Memory B cell (primary cell): ENCODE results near the gene PRKG2.

ENCODE experiments used
- ATAC-seq: fragments of 150-1000 bp; cut with Tn5 transposase; 2 replicates; pipeline ENCODE4 v1.10.0; 2021; ENCODE audit warnings: low read depth, mild to moderate bottlenecking, moderate library complexity
- DNase-seq, 2 donors: peaks; one replicate each; pipeline ENCODE4 v3.0.0; 2022; ENCODE audit warnings: low spot score in 2 of 2
- H3K27ac Mint-ChIP-seq: one replicate; pipeline ENCODE4 v1.8.0; 2022; ENCODE audit warnings: mild to moderate bottlenecking, moderate library complexity, mixed read lengths
- H3K27me3 Mint-ChIP-seq: one replicate; pipeline ENCODE4 v1.8.0; 2022; ENCODE audit warnings: mixed read lengths
- H3K36me3 Mint-ChIP-seq: one replicate; pipeline ENCODE4 v1.8.0; 2022; ENCODE audit warnings: mild to moderate bottlenecking, mixed read lengths
- H3K4me1 Mint-ChIP-seq: one replicate; pipeline ENCODE4 v1.8.0; 2022; ENCODE audit warnings: mixed read lengths
- H3K4me3 Mint-ChIP-seq: one replicate; pipeline ENCODE4 v1.8.0; 2022; ENCODE audit warnings: mild to moderate bottlenecking, moderate library complexity, mixed read lengths
- H3K9me3 Mint-ChIP-seq: one replicate; pipeline ENCODE4 v1.8.0; 2022; ENCODE audit warnings: mixed read lengths

PRKG2 gene, protein sequence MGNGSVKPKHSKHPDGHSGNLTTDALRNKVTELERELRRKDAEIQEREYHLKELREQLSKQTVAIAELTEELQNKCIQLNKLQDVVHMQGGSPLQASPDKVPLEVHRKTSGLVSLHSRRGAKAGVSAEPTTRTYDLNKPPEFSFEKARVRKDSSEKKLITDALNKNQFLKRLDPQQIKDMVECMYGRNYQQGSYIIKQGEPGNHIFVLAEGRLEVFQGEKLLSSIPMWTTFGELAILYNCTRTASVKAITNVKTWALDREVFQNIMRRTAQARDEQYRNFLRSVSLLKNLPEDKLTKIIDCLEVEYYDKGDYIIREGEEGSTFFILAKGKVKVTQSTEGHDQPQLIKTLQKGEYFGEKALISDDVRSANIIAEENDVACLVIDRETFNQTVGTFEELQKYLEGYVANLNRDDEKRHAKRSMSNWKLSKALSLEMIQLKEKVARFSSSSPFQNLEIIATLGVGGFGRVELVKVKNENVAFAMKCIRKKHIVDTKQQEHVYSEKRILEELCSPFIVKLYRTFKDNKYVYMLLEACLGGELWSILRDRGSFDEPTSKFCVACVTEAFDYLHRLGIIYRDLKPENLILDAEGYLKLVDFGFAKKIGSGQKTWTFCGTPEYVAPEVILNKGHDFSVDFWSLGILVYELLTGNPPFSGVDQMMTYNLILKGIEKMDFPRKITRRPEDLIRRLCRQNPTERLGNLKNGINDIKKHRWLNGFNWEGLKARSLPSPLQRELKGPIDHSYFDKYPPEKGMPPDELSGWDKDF

DNA sequence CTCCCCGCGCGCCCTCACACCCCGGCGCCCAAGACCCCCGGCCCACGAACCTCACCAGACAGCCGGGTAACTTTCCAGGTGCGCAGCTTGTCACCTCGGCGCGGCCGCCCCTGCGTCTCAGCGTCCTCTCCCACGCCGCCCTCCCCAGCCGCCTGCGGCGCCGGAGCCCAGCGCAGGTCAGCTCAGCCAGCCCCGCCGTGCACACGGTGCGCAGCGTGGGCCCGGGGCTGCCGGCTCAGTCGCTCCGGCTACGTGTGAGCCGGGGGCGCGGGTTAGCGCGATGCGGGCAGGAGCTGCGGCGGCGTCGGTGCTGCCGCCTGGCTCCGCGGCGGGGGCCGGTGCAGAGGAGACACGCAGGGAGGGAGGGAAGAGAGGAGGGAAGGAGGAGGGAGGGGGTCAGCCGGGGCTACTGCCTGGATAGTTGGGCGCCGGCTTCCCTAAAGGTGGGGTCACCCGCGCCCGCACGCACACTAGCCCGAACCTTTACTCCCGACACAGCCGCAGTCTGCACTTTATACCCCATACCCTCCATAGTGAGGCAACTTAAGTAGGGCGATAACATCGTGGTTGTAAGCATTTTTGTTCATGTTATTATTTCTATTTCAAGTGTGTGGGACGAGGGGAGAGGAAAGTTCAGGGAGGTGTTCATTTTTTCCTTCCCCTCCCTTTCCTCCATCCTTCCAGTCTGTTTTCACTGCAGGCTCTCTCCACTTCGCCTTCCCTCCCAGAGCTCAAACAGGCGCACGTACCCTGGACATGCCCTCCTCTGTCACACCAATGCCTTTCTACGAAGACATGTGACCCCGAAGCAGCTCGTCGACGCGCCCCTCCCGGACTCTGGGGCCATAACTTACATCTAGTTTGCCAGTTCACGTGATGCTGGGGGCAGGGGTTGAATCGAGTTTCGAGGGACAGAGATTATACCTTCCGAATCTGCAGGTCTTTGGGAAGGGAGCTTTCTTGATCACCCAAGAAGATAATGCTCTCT, at the start of gene PRKG2:
Gene PRKG2 (minus strand): TSS at position 342 of the 988 bp plus-strand sequence. CDS start 10,175 bp downstream, outside the sequence.
- Mint-ChIP-seq H3K27ac (no peak within 1 kb of the TSS), H3K4me1 (peaks cover 2% of the 10 kb centered on the region), H3K27me3 (peaks cover 8% of the 10 kb centered on the region), H3K4me3 (no peak within 1 kb of the TSS), H3K9me3 (peaks cover under 1% of the 10 kb centered on the region), H3K36me3 (no peaks in the 10 kb centered on the region)
- DNase-seq = no peak
- no peak for ATAC-seq

DNA sequence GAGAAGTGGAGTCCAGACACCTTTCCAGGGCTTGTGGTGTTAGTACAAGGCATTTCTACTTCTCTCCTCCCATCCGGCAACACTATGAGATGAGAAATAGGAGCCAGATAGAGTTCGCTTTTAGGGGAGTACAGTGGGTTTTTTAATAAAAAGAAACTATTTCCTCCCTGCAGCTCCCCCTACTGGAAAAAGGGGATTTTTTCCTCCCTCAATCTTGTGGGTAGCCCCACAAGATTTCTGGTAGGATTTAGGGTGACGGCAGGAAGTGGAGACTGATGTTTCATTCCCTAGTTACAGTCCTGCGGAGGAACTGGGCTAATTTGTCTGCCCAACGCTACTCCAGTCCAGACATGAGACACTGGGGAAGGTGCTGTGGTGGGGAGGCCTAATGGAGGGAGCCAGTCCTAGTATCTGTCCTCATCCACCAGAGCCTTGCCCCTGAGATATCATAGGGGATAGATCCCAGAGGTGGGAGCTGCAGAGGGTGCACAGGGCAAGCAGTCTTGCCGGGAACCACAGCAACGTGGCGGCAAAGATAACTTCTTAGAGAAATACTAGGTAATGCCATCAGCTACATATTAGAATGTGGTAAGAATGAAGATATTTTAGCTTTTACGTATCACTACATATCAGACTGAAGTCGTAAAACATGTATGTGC, 45.5 kb upstream of the PRKG2 start:
- Mint-ChIP-seq H3K27me3 (no peaks in the 10 kb centered on the region), H3K4me3 (no peak overlapping the region), H3K36me3 (no peaks in the 10 kb centered on the region), H3K9me3 (peaks cover 5% of the 10 kb centered on the region), H3K27ac (no peak overlapping the region), H3K4me1 (no peaks in the 10 kb centered on the region)
- ATAC-seq = no peak
- DNase-seq = no peak

DNA sequence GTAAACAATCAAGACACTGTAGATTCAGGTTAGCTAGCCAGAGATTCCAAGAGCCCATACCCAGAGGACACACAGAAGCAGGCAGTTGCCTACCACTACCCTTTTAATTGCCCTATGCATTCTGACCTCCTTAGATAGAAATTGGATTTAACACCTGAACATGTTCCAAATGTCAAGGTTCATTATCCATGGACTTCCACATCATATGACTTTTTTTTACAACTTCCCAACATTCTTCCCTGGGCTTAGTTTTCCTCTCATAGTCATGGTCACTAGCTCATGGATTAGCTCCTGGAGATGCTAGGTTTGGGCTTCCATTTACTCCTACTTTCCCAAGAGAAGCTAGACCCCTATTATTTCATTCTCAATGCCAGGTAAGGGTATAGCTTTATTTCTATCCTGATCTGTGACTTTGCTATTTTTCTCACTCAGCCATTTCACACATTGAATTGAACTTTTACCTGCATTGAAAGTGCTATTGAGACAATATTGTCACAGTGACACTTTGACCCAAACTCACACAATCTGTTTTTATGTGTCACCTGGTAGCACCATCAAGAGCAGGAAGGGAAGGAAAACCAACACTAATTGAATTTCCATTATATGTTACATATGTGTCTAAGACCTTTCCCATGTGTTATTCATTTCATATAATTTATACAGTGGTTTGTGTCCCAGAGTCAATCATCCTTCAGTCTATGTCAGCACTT, 44.0 kb upstream of the PRKG2 start:
- Mint-ChIP-seq H3K27me3 (no peaks in the 10 kb centered on the region), H3K27ac (no peak overlapping the region), H3K9me3 (peaks cover 1% of the 10 kb centered on the region), H3K36me3 (no peaks in the 10 kb centered on the region), H3K4me3 (no peak overlapping the region), H3K4me1 (no peaks in the 10 kb centered on the region)
- DNase-seq (no peak), ATAC-seq (no peak)

GRCh38 chr4:81257816-81258215, 42.8 kb upstream of the PRKG2 start:
- Mint-ChIP-seq H3K4me3 (no peak overlapping the region), H3K36me3 (no peaks in the 10 kb centered on the region), H3K27me3 (peaks cover 3% of the 10 kb centered on the region), H3K27ac (no peak overlapping the region), H3K4me1 (no peaks in the 10 kb centered on the region), H3K9me3 (peaks cover 1% of the 10 kb centered on the region)
- no peak for ATAC-seq
- no peak for DNase-seq

- Mint-ChIP-seq H3K27ac (no peak overlapping the region), H3K27me3 (peaks cover 3% of the 10 kb centered on the region)
Observed at GRCh38 chr4:81257021-81257420, 42.0 kb upstream of the PRKG2 start.

DNA sequence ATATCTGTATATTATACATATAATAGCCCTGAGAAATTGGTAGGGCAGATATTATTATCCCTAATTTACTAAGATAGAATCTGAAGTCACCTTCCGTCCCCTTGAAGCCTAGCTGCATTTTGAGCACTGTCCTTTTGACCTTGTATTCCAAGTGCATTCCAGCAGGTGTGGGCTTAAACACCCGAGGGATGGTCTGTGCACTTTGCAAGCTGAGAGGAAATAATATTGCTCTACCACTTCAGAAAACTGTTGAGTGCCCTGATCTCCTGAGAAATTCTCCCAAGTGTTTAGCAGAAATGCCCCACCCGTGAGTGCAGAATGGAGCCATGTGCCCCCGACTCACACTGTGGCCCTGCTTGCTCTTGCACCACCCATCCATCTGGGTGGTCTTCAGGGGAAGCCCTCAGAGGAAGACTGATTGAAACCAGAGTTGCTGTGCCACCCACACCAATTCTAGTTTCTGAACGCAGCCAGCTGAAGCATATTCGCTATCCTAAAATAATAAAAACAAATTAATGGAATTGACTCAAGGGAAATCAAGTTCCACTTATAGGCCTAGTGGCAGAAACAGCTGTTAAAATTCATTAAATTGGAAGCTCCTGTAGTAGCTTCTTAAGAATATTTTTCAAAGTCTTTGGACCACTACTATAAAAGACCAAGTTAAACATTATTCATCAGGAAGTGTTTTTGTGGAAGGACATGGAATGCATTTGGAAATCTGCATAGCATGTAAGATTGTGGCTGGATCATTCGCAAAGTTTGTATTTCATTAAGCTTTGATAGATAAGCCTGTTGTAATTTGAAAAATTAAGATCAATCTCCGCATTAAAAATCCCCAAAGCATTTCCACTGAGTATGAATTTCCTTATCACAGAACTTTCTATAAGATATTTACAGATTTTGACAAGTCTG, 41.3 kb upstream of the PRKG2 start:
- ATAC-seq = no peak
- Mint-ChIP-seq H3K27ac (no peak overlapping the region), H3K9me3 (no peaks in the 10 kb centered on the region), H3K36me3 (no peaks in the 10 kb centered on the region), H3K27me3 (peaks cover 3% of the 10 kb centered on the region), H3K4me3 (no peak overlapping the region), H3K4me1 (no peaks in the 10 kb centered on the region)
- no peak for DNase-seq

More at GRCh38 chr4:81257021-81257420, 42.0 kb upstream of the PRKG2 start:
- Mint-ChIP-seq H3K4me3 (no peak overlapping the region), H3K36me3 (no peaks in the 10 kb centered on the region), H3K9me3 (no peaks in the 10 kb centered on the region), H3K4me1 (no peaks in the 10 kb centered on the region)
- ATAC-seq (no peak), DNase-seq (no peak)

DNA sequence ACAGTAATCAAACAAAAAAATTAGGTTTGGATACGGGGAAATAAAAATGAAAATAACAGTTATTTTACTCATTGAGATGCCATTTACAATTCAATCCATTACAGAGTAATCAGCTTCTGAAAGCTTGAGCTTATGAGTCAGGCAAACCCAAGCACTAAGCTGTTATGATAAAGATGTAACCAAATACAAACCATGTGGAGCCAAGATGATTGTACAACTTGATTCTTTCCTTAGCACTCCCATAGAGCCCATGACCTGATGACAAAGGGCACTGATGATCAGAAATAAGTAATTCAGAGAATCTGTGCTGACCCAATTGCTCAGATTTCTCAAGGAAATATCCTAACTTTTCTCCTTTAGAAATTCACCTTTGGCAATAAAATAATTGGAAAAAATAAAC, 40.5 kb upstream of the PRKG2 start:
- DNase-seq = no peak
- no peaks in the 10 kb centered on the region for H3K4me1 Mint-ChIP-seq
- ATAC-seq = no peak
- peaks cover 3% of the 10 kb centered on the region for H3K27me3 Mint-ChIP-seq
- no peak overlapping the region for H3K27ac Mint-ChIP-seq
- H3K36me3 Mint-ChIP-seq = no peaks in the 10 kb centered on the region
- H3K4me3 Mint-ChIP-seq = no peak overlapping the region
- no peaks in the 10 kb centered on the region for H3K9me3 Mint-ChIP-seq

DNA sequence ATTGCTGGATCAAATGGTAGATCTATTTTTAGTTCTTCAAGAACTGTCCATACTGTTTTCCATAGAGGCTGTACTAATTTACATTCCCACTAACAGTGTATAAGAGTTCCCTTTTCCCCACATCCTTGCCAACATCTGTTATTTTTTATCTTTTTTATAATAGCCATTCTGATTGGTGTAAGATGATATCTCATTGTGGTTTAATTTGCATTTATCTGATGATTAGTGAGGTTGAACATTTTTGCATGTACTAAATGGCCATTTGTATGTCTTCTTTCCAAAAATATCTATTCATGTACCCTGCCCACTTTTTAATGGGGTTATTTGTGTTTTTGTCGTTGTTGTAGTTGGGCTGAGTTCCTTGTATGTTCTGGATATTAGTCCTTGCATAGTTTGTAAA, 35.4 kb upstream of the PRKG2 start:
- Mint-ChIP-seq H3K27me3 (peaks cover 3% of the 10 kb centered on the region), H3K9me3 (no peaks in the 10 kb centered on the region), H3K36me3 (no peaks in the 10 kb centered on the region), H3K27ac (no peak overlapping the region), H3K4me3 (no peak overlapping the region), H3K4me1 (no peaks in the 10 kb centered on the region)
- no peak for ATAC-seq
- no peak for DNase-seq

DNA sequence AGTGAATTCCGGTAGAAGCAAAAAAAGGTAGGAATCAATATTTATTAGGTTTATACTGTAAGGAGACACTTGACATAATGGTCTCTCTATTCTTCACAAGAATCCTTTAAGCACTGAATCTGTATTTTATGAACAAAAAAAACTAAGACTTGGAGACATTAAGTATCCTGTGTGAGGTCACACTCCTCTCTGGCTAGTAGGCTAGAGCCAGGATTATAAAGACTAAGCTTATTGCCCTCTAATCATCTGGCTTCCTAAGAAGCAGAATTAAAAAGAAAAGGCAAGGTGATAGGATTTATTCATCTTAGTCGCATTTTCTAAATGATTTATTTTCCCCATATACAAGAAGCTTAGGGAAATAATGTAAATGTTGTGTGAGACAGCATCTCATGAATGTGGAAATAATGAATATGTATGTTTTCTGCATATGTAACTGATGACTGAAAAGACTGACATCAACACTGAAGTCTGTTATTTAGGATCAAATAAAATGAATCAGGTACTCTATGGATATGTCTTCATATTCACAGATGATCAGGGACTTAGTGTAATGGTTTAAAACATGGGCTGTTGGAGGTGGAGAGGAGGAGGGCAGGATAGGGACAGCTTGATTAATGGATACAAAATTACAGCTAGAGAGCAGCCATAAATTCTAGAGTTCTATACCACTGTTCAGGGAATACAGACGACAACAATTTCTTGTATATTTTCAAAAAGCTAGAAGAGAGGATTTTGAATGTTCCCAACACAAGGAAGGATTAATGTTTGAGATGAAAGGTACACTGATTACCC, 30.4 kb upstream of the PRKG2 start:
- Mint-ChIP-seq H3K4me1 (no peaks in the 10 kb centered on the region), H3K4me3 (no peak overlapping the region), H3K36me3 (no peaks in the 10 kb centered on the region), H3K27ac (no peak overlapping the region), H3K9me3 (peaks cover 1% of the 10 kb centered on the region), H3K27me3 (no peaks in the 10 kb centered on the region)
- ATAC-seq (no peak), DNase-seq (no peak)

GRCh38 chr4:81237791-81238190, 22.8 kb upstream of the PRKG2 start:
- Mint-ChIP-seq H3K27ac (no peak overlapping the region), H3K9me3 (peaks cover 1% of the 10 kb centered on the region), H3K4me1 (no peaks in the 10 kb centered on the region), H3K36me3 (no peaks in the 10 kb centered on the region), H3K27me3 (no peaks in the 10 kb centered on the region), H3K4me3 (no peak overlapping the region)
- DNase-seq = no peak
- ATAC-seq = no peak

DNA sequence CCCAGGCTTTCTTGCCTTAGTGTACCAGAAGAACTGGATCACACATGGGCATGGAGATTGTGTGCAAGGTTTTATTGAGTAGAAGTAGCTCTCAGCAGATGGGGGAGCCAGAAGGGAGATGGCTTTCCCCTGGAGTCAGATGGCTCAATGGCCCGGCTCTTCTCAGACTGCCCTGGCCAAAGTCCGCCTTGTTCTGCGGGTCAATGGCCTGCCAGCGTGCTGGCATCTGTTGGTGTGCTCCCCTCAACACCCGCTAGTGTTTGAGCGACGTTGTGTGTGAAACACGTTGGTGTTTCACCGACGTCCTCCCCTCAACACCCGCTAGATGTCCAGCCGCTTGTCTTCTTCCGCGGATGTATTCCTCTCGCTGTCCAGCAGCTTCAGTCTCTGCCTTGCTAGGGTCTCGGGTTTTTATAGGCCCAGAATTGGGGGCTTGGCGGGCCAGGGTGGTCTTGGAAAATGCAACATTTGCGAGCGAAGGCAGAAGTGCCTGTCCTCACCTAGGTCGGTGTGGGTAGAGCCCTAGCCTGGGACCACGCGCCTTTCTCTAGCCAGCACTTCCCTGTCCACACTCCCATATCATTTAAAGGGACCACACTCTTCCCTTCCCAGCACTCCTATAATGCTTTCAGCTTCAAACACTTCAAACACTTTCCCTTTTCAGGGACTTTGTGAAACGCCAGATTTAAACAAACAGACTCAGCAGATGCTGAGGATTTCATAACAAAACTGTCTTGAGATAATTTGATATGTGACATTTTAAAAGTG, 21.1 kb upstream of the PRKG2 start:
- Mint-ChIP-seq H3K36me3 (no peaks in the 10 kb centered on the region), H3K27me3 (no peaks in the 10 kb centered on the region), H3K27ac (no peak overlapping the region), H3K4me3 (no peak overlapping the region), H3K4me1 (no peaks in the 10 kb centered on the region), H3K9me3 (peaks cover 7% of the 10 kb centered on the region)
- ATAC-seq = no peak
- DNase-seq = no peak
